ENCODE results near the gene ZNF174.

DNA sequence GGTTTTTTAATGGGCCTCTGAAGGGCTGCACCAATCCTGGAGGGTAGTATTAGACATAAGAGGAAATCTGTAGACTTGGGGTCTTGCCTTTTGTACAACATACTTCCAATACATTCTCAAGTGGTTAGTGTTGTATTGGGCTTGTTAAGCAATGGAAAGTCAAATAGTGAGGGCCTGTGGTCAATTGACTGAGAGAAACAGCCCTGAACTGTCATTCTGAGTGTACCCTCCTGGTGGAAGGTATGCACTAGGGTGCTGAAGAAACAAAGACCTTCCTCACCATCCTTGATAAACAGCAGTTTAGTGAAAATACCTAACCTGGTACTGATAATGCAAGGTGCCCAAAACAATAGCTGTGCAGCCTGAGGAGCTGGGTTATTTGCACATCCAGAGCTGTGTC is 23.1 kb upstream of the ZNF174 start:
- no peak for TF ChIP-seq EZH2phosphoT487 (IDR thresholded peaks at IDR 0.05; ENCODE audit: borderline replicate concordance)
- TF ChIP-seq, protein P1, sequence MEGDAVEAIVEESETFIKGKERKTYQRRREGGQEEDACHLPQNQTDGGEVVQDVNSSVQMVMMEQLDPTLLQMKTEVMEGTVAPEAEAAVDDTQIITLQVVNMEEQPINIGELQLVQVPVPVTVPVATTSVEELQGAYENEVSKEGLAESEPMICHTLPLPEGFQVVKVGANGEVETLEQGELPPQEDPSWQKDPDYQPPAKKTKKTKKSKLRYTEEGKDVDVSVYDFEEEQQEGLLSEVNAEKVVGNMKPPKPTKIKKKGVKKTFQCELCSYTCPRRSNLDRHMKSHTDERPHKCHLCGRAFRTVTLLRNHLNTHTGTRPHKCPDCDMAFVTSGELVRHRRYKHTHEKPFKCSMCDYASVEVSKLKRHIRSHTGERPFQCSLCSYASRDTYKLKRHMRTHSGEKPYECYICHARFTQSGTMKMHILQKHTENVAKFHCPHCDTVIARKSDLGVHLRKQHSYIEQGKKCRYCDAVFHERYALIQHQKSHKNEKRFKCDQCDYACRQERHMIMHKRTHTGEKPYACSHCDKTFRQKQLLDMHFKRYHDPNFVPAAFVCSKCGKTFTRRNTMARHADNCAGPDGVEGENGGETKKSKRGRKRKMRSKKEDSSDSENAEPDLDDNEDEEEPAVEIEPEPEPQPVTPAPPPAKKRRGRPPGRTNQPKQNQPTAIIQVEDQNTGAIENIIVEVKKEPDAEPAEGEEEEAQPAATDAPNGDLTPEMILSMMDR (conservative IDR thresholded peaks at IDR 0.05; ENCODE audit: low read length) = no peak

Measured in Loucy (cell line).